ENCODE measurements around the gene CLCN5.

DNA sequence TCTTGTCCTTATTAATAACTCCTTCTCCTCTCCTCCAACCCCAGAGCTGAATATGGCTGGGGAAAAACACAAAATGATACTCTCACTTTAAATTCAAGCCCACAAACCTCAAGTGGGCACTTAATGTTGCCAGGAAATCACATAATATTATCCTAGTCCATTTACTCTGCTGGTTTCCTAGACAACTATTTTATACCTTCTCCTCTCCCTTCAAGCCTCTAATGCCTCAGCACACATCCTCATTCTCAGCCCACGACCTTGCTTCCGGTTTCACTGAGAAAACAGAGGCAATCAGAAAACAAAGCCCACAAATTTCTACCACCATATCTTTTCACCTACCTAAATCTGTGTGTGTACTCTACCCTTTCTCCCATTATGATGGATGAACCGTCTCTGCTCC is 12.1 kb upstream of the CLCN5 start:
- TF ChIP-seq, protein P1, sequence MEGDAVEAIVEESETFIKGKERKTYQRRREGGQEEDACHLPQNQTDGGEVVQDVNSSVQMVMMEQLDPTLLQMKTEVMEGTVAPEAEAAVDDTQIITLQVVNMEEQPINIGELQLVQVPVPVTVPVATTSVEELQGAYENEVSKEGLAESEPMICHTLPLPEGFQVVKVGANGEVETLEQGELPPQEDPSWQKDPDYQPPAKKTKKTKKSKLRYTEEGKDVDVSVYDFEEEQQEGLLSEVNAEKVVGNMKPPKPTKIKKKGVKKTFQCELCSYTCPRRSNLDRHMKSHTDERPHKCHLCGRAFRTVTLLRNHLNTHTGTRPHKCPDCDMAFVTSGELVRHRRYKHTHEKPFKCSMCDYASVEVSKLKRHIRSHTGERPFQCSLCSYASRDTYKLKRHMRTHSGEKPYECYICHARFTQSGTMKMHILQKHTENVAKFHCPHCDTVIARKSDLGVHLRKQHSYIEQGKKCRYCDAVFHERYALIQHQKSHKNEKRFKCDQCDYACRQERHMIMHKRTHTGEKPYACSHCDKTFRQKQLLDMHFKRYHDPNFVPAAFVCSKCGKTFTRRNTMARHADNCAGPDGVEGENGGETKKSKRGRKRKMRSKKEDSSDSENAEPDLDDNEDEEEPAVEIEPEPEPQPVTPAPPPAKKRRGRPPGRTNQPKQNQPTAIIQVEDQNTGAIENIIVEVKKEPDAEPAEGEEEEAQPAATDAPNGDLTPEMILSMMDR (IDR thresholded peaks at IDR 0.05) = no peak
- TF ChIP-seq POLR2A (IDR thresholded peaks at IDR 0.05) = no peak
